Dermis blood vessel endothelial cell (primary cell): ENCODE data around the gene MT1F. TPM values are rescaled to one million over a fixed set of nuclear protein-coding genes. Genes with fewer than 3 reads are reported as not detected.

Experiments
- DNase-seq: peaks from one replicate; pipeline ENCODE4 v3.0.0; 2010
- total RNA-seq: library from RNA; depleted of rRNA; stranded (reverse); fragments of >200 nt; gene quantifications from 2 replicates; pipeline ENCODE4 v1.2.3, GENCODE V29; 2014

MT1F gene
- total RNA-seq, 1 donor from 2014 or later, result 0.34 TPM

GRCh38 chr16:56625943-56626654 lies 31.7 kb upstream of the MT1F start:
- DNase-seq, result peak; percentile 63

GRCh38 chr16:56626685-56627084 lies 31.1 kb upstream of the MT1F start:
- DNase-seq, result no peak

DNA sequence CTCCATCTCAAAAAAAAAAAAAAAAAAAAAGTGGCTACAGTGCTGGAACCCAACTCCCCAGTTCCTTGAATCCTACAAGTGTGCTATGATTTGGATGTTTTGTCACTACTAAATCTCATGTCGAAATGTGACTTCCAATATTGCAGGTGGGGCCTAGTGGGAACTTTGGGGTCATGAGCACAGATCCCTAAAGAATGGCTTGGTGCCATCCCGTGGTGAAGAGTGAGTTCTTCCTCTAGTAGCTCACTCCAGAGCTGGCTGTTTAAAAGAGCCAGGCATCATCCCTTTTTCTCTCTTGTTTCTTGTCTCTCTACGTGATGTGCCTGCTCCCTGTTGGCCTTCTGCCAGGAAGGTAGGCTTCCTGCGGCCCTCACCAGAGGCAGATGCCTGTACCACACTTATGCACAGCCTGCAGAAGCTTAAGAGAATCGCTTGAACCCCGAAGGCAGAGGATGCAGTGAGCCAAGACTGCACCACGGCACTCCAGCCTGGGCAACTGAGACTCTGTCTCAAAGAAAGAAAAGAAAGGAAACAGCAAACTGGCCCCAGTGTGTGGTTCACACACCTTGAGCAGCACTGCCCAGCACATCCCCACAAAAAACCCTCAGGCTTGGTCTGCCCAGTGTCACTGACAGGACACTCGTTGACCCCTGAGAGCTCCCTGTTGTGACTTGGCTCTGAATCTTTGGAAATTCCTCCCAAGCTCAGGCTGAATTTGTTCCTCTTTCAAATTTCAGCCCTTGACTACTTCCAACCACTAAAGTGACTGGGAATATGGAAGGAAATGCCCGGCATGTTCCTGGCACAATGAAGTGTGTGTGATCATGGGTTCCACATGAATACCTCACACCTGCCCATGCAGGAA lies 29.0 kb upstream of the MT1F start:
- no peak for DNase-seq

DNA sequence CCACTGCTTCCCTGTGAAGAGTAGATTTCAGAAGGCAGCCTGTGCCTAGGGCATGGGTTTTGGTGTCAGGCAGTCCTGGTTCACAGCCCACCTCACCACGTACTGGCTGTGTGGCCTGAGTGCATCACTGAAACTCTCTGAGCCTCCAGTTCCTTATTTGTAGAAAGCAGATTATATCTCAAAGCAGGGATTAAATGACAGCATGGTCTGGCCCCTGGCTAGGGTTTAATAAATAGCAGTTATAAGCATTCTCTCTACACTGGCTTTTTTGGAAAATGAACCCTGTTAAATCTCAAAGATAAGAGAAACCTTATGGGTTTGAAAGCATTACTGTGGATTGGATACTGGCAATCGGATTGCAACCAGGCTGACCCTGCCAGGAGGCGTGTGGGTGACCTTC lies 28.2 kb upstream of the MT1F start:
- no peak for DNase-seq

- no peak for DNase-seq
These were observed 27.6 kb upstream of the MT1F start for GRCh38 chr16:56630134-56630533.

GRCh38 chr16:56631197-56631596 lies 26.6 kb upstream of the MT1F start:
- no peak for DNase-seq

DNA sequence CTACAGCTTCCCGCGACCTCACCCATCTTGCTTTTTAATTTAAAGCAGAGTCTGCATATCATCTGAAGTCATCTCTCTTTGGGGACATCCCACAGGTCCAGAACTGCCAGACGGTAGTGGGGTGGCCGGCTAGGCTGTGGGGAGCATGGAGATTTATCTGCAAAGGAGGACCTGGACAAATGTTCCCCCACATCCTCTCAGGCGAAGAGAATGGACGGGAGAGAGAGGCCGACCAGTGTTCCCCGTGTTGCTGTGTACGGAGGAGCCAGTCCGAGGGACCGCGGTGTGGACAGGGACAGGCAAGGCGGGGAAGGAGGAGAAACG lies 26.0 kb upstream of the MT1F start:
- no peak for DNase-seq

DNA sequence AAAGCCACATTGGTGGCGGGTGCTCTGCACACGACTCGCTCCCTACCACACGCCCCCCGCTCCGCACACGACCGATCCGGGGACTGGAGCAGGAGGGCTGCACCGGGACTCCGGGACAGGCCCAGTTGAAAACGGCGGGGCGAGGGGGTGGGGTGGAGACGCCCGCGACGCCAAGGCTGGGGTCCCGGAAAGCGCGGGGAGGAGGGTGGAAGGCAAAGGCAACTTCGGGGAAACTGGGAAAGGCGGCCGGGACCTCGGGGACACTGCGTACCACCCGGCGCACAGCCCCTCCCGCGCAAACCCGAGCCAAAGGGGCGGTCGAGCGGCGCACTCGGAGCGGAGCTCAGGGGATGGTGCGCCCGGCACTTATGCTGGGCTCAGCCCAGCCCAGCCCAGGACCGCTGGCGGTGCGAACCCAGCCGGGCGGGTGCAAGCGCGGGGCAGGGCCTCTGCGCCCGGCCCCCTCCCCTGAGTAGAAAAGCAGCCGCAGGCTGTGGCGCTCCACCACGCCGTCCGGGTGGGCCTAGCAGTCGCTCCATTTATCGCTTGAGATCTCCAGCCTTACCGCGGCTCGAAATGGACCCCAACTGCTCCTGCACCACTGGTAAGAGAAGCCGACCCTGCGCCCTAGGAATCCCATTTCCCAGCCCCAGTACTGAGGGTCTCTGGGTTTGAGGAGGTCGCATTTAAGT lies 25.5 kb upstream of the MT1F start, which contains the start of gene MT1M:
Gene MT1M (plus strand): TSS at position 504 of the 692 bp plus-strand sequence. CDS start 73 bp downstream, at position 577.
- peak; percentile 46 for DNase-seq

DNA sequence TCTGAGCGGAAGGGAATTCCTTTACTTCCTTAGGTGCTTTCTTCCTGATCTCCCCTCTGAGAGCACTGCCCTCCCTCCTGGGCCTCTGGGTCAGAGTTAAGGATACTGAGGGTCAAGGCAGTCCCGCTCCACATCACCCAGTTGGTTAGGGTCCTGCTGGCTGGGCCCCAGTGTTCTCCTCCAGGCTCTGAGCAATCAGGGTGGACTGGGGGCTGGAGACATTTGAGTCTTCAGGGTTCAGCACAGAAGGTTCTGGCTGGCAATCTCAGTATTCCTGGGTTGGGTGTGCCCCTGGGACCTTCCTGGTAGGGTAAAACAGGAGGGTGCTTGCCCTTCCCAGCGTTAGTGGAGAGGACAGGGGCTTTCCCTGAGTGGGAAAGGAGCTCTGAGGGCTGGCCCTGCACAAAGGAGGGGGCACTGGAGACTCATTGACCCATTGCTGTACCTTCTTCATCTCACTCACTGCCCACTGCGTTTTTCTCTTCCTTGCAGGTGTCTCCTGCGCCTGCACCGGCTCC lies 24.9 kb upstream of the MT1F start:
- no peak for DNase-seq

DNA sequence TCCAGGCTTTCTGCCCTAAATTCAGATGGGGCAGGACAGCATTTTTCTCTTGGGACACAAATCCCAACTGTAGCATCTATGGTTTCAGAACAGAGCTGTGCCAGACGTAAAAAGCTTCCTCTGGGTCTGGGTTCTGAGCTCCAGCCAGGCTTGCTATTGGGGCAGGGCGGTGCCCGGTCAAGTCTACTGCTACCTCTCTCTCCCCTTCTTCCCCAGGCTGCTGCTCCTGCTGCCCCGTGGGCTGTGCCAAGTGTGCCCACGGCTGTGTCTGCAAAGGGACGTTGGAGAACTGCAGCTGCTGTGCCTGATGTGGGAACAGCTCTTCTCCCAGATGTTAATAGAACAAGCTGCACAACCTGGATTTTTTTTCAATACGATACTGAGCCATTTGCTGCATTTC lies 24.2 kb upstream of the MT1F start:
- no peak for DNase-seq

GRCh38 chr16:56634715-56635440 lies 22.9 kb upstream of the MT1F start:
- DNase-seq, result peak; percentile 16

- no peak for DNase-seq
These were observed 22.3 kb upstream of the MT1F start for GRCh38 chr16:56635441-56635967.

- no peak for DNase-seq
These were observed 20.9 kb upstream of the MT1F start for GRCh38 chr16:56636616-56637413.

- DNase-seq, result peak; percentile 58
These were observed 19.7 kb upstream of the MT1F start, which contains the start of gene MT1A for GRCh38 chr16:56637814-56638750. TSS of gene MT1A (plus strand) at chr16:56638666. CDS start at chr16:56638739, 73 bp downstream.

- DNase-seq, result no peak
These were observed 18.7 kb upstream of the MT1F start for GRCh38 chr16:56639045-56639444.

DNA sequence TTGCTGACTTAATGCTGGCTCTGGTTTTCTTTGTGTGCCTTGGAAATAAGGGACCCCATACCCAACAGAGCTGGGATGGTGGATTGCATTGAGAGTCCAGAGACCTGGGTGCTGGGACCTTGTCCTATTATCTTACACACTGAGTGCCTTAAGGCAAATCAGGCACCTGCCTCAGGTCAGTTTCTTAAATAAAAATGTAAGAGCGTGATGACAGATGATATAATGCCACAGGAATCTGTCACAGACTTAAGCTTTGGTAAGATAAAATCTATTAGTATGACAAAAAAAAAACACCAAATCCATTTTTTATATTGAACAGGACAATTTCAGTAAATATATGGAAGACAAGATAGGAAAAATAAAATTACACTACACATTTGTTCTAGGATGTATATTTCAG lies 17.7 kb upstream of the MT1F start:
- DNase-seq, result no peak

- no peak for DNase-seq
These were observed 16.6 kb upstream of the MT1F start for GRCh38 chr16:56641166-56641565.

- peak; percentile 47 for DNase-seq
These were observed 14.5 kb upstream of the MT1F start for GRCh38 chr16:56643080-56643778.

DNA sequence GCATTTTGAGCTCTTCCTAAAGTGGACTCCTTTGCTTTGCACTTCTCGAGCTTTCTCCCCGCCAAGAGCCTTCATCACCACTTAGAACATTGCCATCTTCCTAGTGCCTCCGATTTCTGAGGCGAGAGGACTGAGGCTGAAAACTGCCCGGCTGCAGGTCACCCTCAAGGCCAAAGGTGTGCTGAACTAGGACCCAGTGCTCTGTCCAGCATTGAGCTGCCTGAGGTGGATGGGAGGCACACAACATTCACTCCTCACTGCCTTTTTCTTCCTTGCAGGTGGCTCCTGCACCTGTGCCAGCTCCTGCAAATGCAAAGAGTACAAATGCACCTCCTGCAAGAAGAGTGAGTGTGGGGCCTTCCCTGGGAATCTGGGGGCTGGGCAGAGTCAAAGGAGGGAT lies 13.9 kb upstream of the MT1F start:
- no peak for DNase-seq
